ENCODE data around the gene ARMCX6.

GRCh38 chrX:101602077-101602476, 15.7 kb downstream of the ARMCX6 start:
- TF ChIP-seq CTCF (conservative IDR thresholded peaks at IDR 0.05; ENCODE audit: low read length) (no peak), EZH2phosphoT487 (IDR thresholded peaks at IDR 0.05; ENCODE audit: borderline replicate concordance, low read depth, low read length) (no peak)

All from OCI-LY7 (cell line).